Nucleus accumbens (tissue), 56 donors: Measurements from ENCODE around the gene GRIK4.
A peak's percentile ranks its signal among the peaks of the same experiment; 100 is the strongest.

ENCODE experiments used
- DNase-seq, 56 donors: peaks; one replicate each; lab custom pipeline; 2025; lab: John Stamatoyannopoulos, UW

The GRIK4 gene

DNA sequence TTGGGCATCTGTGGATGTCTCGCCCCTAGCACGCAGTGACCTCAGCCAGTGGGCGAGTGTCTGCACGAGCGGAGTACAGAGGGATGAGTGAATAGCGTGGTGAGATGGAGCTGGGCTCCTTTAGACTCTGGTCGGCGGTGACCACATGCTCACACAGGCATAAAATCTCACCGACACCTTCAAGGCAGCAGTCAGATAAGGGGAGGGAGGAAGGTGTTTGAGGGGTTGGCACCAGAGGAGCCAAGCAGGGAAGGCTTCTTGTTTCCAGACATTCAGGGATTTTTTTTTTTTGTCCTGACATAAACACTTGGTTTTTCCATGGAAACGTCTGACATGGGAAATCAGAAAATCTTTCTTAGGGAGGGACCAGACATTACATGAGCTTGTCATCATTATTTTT, 35.8 kb downstream of the GRIK4 start:
- no peak for DNase-seq

GRCh38 chr11:120547811-120548681, 36.5 kb downstream of the GRIK4 start:
- peak in 55 of 56 donors; percentile 18 to 98 (median 78) for DNase-seq

- DNase-seq, result no peak
Measured at GRCh38 chr11:120548682-120549209, 37.2 kb downstream of the GRIK4 start.

DNA sequence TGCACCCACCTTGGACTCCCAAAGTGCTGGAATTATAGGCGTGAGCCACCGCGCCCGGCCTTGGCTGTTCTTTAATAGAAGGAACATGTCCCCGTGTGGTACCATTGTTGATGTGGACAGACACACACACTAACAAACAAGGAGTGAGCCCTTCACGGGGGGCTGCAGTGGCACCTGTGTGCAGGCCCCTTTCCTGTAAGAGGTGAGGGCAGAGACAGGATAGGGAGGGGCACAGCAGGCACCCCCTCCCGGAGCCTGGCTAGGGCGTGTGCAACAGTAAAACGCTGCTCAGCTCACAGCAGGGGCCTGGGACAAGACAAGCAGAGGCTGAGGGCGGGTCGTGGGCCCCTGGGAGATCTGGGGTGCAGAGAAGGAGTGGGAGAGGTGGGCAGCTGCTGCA, 37.8 kb downstream of the GRIK4 start:
- DNase-seq, result no peak

DNA sequence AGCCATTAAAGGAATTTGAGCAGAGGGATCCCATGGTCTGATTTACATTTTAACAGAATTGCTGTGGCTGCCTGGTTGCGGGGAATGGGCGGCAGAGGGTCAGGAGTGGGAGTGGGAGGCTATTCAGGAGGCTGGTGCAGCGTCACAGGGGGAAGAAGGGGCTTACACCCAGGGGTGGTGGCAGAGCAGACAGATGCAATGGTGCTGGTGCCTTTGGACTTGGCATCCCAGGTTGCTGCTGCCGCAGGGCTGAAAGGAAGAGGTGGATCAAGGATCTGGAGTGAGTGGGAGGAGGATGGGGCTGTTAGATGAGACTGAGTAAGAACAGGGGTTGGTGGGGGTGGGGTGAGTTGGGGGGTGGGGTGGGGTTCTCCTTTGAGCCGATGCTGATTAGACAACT, 38.5 kb downstream of the GRIK4 start:
- no peak for DNase-seq

DNA sequence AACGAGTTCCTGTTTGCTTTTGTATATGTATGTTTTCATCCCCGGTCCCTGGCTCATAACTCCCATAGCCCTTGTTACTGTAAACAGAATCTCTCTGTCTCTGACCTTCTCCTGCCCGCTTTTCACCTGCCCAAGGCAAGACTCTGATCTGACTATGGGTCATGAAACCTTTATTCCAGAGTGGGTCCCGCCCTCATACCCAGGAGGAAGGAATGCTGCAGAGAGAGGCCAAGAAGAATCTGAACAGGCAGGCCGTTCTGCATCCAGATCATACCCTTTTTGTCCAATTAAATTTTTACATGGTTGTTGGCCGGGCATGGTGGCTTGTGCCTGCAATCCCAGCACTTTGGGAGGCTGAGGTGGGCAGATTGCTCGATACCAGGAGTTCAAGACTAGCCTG, 39.6 kb downstream of the GRIK4 start:
- DNase-seq, result no peak

DNA sequence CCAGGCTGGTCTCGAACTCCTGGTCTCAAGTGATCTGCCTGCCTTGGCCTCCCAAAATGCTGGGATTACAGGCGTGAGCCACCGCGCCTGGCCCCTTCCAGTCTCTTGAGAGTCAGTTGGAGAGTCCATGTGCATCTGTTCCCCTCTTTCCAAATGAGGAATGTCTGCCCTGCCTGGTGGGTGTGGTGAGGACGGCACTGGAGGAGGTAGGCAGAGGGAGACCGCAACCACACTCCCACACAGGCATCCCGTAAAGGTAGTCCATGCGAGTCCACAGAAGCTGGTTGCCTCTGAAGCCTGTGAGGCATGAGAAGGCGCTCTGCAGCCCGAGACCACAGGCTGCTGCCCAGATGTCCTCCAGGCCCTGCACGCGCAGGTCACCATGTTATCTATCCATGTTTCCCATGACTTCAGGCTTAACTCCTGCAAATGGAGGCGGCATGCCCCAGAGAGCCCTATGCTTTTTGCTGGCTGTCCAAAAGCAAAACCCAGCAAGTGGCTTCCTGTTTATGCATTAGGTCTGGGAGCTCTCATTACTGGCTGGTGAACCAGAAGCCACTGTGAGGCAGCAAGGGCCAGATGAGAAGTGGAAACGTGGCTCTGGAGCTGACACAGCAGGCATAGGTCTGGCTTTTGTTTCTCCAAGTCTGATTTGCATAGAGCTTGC, 43.4 kb downstream of the GRIK4 start:
- DNase-seq, result peak in 3 of 56 donors; percentile 6 to 23 (median 9)

GRCh38 chr11:120555433-120555773, 43.9 kb downstream of the GRIK4 start:
- DNase-seq, result no peak

DNA sequence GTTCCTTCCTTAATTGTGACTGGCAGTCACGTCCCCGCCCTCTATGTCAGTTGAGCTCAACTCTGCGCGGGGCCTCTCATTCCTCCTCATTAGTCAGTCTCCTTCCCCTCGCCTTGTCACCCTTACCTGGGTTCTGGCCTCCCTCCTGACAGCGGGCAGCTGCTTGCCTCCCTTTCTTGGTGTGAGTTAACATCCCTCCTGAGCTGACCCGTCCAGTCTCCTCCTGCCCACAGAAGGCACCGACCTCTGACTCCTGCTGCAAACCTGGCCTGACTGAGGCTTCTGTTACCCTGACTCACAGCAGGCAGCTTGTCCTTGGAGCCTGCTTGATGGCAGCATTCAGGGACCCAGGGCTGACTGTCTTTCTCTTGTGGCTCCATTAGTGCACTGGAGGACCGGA, 45.2 kb downstream of the GRIK4 start:
- no peak for DNase-seq

- no peak for DNase-seq
Measured at GRCh38 chr11:120558744-120559431, 47.3 kb downstream of the GRIK4 start.

DNA sequence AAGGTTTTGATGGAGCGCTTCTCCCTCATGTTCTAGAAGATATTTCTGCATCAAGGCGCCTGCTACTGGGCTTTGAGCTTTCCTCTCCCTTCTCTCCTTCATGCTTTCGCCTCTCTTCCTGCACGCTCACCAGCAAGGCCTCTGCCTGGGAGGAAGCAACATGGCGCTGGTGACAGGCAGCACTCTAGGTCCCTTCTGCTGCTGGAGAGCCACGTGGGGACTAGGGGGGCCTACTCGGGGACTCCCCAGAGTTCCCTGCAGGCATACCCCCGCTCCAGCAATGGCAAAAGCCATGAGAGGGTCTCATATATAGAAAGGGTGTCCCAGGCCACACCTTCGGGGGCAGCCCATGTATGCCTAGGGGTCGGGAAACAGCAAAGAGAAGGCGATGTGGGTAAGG, 49.7 kb downstream of the GRIK4 start:
- no peak for DNase-seq

GRCh38 chr11:120562806-120563425, 51.4 kb downstream of the GRIK4 start:
- DNase-seq, result peak in 24 of 56 donors; percentile 10 to 52 (median 26)

- DNase-seq, result peak in 55 of 56 donors; percentile 25 to 93 (median 83)
Measured at GRCh38 chr11:120563703-120564572, 52.4 kb downstream of the GRIK4 start.

DNA sequence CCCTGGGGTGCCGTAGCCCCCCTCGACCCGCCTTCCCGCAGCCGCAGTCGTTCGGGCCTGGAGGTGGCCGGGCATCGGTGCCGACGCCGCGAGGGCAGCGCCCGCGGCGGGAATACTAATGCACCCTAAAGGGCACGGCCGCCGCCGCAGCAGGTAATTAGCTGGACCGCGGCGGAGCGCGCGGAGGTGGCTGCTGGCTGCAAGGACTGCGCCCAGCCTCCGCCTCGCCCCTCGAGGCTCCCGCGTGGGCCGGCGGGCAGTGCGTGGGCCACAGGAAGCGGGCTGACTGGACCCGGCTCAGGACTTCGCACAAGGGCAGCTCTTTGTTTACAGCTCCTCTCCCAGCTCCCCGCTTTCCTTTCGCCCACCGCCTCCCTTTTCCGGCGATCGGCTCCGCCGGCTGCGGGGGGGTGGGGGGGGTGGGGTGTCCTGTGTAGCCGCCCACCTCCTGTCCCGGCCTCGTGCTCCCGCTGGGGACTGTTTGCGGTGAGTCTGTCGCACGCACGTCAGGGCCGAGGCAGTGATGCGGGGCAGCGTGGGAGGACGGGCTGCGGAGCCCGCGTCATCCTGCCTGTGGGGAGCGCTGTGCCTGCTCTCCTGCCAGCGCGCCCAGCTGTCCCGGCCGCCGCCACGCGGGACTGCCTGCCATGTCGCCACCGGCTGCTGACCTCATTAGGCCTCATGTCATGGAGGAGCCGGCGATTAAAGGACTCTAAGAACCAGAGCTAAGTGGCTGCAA, 53.2 kb downstream of the GRIK4 start:
- peak in 53 of 56 donors; percentile 21 to 90 (median 74) for DNase-seq

- DNase-seq, result no peak
Measured at GRCh38 chr11:120565466-120566155, 54.1 kb downstream of the GRIK4 start.

GRCh38 chr11:120566176-120566575, 54.6 kb downstream of the GRIK4 start:
- DNase-seq, result no peak

DNA sequence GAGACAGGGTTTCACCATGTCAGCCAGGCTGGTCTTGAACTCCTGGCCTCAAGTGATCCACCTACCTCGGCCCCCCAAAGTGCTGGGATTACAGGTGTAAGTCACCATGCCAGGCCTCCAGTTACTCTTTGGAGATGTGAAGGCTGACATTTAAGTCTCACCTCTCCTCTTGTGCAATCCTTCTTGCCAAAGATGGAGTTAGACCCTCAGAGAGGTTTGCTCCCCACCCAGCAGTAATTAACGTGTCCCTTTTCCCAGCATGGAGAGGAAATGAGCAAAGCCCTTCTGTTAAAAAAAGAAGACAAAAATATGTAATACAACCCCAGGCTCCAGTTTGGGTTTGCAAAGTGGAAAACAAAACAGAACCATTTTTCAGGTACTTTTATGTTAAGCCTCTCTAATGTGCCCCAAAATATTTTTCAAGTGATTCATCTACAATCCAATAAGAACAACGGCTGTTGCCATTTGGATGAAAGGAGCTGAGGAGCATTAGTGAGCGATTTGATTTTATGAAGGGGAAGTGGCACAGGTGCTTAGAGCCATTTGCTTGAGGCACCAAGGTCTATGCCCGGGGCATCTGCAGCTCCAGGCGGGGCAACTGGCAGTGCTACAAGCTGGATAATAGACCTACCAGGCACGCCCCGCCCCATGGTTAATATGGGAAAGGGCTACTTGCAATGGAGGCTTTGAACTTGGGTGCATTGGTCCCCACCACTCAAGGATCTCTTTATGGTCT, 57.2 kb downstream of the GRIK4 start:
- DNase-seq, result no peak

- peak in 1 of 56 donors; percentile 27 for DNase-seq
Measured at GRCh38 chr11:120569861-120570260, 58.3 kb downstream of the GRIK4 start.
